Central memory CD4-positive, alpha-beta T cell (primary cell): ENCODE measurements around the gene GLT8D2.

Experiments used
- DNase-seq: peaks from one replicate; pipeline ENCODE4 v3.0.0; 2022

The GLT8D2 gene

GRCh38 chr12:103997286-103997900 lies 52.6 kb downstream of the GLT8D2 start:
- no peak for DNase-seq

DNA sequence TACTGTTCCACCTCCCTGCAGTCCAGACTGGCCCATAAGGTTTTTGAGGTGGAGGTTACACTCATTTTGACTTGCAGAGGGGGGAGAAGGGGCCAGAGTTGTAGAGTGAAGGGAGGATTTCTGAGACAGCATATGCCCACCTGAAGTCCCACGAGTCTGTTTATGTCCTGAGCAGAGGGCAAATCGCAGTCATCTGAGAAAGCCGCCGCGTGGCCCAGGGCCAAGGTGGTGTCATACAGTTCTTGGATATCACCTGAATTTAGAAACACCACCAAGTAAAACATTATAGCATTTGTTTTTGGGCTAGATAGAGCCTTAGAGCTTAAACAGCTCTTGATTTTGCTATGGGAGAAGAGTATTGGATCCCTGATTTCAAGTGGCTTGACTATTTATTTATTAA lies 53.4 kb downstream of the GLT8D2 start:
- DNase-seq = no peak

DNA sequence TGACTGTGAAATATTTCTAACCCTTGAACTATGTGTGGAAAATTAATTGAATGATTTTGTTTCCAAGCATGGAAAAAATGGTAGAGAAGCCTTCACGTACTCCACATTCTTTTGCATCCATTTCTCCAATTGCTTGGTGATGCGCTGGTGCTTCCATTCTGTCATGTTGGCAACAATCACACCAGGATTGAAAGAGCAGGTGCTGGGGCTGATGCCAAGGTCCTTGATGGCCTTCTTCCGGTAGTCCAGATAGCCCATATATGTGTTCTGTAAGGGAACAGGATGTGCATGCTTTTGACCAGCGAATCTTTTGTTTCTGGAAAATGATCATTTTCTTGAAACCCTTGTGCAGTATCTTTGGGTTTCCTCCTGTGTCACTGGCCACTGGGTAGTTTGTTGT lies 55.8 kb downstream of the GLT8D2 start:
- DNase-seq = no peak

GRCh38 chr12:103986829-103987228 lies 63.2 kb downstream of the GLT8D2 start:
- DNase-seq = no peak

GRCh38 chr12:103978384-103978982 lies 71.5 kb downstream of the GLT8D2 start:
- no peak for DNase-seq

GRCh38 chr12:103975368-103975767 lies 74.6 kb downstream of the GLT8D2 start:
- DNase-seq = no peak

GRCh38 chr12:103973909-103974308 lies 76.1 kb downstream of the GLT8D2 start:
- DNase-seq = no peak

DNA sequence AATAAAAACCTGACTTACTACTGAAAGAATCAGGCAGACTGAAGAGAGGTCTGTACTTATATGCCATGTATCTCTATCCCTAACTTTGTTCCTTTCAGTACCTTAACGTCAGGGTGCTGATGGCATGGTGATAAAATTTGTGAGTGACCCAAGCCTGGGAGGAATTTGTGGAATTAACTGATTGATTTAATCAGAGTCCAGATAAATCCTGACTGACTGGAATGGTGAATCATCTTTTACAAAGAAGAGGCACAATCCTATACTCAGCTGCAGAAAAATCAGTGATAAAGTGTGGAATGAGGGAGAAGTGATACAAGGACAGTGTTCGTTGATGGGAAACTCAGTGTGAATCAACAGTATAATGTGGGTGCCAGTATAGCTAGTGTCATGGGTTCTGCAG lies 80.6 kb downstream of the GLT8D2 start:
- no peak for DNase-seq

GRCh38 chr12:103966736-103967135 lies 83.3 kb downstream of the GLT8D2 start:
- DNase-seq = no peak

- DNase-seq = peak; percentile 96
These were observed 84.1 kb downstream of the GLT8D2 start, which contains the start of gene TDG for GRCh38 chr12:103965590-103966504. Gene TDG, plus strand, starts transcription at chr12:103965872. Its CDS starts 166 bp downstream, at chr12:103966038.

- DNase-seq = no peak
These were observed 84.8 kb downstream of the GLT8D2 start for GRCh38 chr12:103965255-103965589.

GRCh38 chr12:103964805-103965204 lies 85.2 kb downstream of the GLT8D2 start:
- DNase-seq = no peak

- DNase-seq = no peak
These were observed 87.5 kb downstream of the GLT8D2 start for GRCh38 chr12:103962493-103962892.

DNA sequence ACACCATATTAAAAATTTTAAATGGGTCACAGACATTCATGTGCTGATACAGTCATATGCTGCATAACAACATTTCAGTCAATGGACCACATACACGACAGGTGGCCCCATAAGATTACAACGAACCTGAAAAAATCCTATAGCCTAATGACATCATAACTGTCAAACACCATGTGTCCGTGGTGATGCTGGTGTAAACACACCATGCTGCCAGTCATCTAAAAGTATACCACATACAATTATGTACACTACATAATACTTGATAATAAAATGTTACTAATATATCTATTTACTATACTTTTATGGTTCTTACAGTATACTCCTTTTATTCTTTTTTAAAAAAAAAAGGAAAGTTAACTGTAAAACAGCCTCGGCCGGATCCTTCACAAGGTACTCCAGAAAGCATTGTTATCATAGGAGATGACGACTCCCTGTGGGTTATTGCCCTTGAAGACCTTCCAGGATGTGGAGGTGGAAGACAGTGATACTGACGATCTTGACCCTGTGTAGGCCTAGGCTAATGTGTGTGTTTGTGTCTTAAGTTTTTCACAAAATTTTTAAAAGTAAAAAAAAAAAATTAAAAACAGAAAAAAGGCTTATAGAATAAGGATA lies 89.3 kb downstream of the GLT8D2 start:
- no peak for DNase-seq

DNA sequence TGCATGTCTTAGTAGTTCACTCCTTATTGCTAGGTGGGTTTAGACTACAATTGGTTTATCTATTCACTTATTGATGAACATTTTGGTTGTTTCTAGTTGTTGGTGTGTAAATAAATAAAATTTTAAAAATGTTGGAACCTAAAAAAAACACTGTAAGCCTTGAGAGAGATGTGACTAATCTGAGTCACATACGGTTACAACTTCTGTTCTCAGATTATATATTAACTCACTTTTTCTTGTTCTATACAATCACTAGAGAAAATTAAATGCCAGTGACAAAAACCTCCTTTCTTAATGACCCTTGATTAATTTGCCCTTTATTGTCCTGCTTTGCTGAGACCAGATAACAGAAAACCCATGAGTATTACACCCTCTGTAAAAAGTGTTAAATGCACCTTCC lies 91.4 kb downstream of the GLT8D2 start:
- DNase-seq = no peak

DNA sequence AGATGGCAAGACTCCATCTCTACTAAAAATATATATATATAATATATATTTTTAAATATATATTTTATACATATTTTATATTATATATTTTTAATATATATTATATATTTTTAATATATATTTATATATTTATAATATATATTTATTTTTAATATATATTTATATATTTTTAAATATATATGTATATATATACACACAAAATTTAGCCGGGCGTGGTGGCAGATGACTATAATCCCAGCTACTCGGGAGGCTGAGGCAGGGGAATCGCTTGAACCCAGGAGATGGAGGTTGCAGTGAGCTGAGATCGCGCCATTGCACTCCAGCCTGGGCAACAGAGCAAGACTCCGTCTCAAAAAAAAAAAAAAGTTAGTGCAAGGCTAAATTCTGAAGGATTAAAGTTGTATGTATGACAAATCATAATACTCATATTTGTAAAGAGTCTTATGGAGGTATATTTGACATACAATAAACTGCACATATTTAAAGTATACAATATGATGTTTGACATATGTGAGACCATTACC lies 92.1 kb downstream of the GLT8D2 start:
- no peak for DNase-seq

GRCh38 chr12:103956509-103957027 lies 93.4 kb downstream of the GLT8D2 start:
- DNase-seq = no peak

DNA sequence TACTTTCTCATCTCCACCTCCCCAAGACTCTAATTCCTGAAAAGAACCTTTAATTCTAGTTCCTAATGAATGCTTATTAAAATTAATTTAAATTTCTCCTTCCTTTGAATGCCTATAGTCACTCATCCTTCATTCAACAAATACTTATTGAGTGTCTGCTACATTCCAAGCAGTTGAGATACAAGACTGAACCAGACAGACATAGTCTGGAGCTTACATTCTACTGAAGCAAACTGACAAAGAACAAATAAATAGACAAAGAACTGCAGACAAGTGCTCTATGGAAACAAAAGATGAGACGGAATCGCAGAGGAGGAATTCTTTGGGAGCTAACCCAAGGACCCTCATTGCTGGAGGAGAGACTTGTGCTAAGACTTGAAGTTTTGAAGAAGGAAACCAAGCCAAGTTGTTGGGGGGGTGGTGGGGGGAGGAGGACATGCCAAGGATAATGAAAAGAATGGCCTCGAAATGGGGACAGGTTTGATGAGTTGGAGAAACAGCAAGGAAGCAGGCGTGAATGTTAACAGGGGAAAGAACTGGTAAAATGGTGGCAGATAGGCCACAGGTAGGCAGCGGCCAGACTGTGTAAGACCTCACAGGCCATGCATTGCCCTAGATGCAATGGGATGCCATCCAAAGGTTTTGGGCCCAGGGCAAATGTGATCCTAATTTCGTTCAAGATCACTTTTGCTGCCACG lies 94.0 kb downstream of the GLT8D2 start:
- DNase-seq = no peak

- DNase-seq = no peak
These were observed 97.5 kb downstream of the GLT8D2 start for GRCh38 chr12:103952497-103952896.

DNA sequence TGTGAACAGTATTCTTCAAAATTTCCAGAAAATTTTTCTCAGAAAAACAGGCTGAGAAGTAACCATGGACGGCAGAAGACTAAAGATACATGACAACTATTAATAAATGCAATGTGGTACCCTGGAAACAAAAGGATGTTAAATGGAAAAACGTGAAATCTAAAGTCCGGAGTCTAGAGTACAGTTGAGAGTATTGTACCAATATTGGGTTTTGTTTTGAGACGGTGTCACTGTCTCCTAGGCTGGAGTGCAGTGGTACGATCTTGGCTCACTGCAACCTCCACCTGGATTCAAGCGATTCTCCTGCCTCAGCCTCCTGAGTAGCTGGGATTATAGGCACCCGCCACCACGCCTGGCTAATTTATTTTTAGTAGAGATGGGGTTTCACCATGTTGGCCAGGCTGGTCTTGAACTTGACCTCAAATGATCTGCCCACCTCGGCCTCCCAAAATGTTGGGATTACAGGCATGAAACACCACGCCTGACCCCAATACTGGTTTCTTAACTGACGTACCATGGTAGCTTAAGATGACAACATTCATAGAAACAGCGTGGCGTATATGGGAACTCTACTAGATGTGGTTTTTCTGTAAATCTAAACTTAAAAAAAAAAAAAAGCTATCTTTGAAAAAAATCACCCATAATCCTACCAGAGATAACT lies 101.1 kb downstream of the GLT8D2 start:
- DNase-seq = peak; percentile 35

DNA sequence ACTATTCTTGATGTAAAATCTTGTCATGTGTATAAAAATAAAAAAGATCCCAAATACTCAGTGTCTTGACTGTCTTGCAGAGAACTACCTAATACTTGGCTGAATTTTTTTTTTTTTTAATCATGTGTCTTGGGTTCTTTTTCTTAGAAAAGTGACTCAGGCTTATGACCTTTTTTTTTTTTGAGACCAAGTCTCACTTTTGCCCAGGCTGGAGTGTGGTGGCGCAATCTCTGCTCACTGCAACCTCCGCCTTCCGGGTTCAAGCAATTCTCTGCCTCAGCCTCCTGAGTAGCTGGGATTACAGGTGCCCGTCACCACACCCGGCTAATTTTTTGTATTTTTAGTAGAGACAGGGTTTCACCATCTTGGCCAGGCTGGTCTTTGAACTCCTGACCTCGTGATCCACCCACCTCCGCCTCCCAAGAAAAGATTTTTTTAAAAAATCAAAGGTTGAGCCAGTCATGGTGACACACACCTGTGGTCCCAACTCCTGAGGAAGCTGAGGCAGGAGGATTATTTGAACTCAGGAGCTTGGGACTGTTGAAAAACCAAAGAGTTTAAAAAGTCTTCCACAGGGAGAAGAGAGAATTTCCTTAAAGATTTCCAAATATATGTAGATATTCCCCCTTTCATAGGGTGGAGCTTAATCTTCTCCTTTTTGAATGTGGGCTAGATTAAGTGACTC lies 102.0 kb downstream of the GLT8D2 start:
- DNase-seq = no peak
